RWPE1 (cell line): ENCODE measurements around the gene CLEC17A.
"Not testable (repeated sequence)": the region's sequence is repeated elsewhere in the genome, so short reads cannot be mapped to it uniquely, and the experiment has no call there.

Source experiments
- CTCF ChIA-PET: fragments of 350-600 bp; sonication (Branson Sonifier 250); formaldehyde crosslinking; extraction: SDS; loops from one replicate; lab custom pipeline; 2021; lab: Yijun Ruan, JAX
- POLR2A ChIA-PET: fragments of 400-600 bp; formaldehyde crosslinking; extraction: SDS; loops from one replicate; lab custom pipeline; 2020; ENCODE audit warnings: antibody characterized with exemption; ENCODE audit not compliant: low non-redundant PET; lab: Yijun Ruan, JAX
- DNase-seq: peaks from one replicate; pipeline ENCODE4 v3.0.0; 2012; ENCODE audit warnings: low spot score
- H3K27ac ChIP-seq: fragments of 450-650 bp; 2 replicates; pipeline ENCODE4 v1.5.1; 2017
- TF ChIP-seq, protein P1 (sequence below): fragments of 450-650 bp; conservative IDR thresholded peaks from 2 replicates; pipeline ENCODE4 v1.5.1; 2017; ENCODE audit warnings: low read depth, mild to moderate bottlenecking

CLEC17A gene

DNA sequence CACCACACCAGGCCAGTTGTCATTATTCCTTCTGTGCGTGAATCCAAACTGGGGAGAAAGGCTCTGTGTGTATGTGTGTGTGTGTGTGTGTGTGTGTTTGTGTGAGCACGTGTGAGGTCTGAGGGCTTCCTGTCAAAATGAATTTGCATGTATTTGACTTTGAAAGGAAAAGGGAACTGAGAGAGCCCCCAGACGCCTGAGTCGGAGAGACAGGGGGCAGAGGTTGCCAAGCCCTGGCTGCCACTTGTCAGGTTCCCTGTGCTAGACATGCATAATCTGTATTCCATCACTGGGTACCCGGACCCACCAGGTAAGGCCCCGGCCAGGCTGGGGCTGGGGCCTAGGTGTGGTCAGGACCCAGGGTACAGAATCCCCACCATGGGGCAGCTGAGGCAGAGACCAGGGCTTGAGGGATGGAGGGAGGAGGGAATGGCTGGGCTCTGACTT is at the start of gene CLEC17A:
Gene CLEC17A (plus strand): TSS at position 191 of the 447 bp plus-strand sequence. CDS start 77 bp downstream, at position 268.
- POLR2A ChIA-PET = no interaction called here
- no peak within 1 kb of the TSS for H3K27ac ChIP-seq
- DNase-seq = no peak
- TF ChIP-seq, protein P1, sequence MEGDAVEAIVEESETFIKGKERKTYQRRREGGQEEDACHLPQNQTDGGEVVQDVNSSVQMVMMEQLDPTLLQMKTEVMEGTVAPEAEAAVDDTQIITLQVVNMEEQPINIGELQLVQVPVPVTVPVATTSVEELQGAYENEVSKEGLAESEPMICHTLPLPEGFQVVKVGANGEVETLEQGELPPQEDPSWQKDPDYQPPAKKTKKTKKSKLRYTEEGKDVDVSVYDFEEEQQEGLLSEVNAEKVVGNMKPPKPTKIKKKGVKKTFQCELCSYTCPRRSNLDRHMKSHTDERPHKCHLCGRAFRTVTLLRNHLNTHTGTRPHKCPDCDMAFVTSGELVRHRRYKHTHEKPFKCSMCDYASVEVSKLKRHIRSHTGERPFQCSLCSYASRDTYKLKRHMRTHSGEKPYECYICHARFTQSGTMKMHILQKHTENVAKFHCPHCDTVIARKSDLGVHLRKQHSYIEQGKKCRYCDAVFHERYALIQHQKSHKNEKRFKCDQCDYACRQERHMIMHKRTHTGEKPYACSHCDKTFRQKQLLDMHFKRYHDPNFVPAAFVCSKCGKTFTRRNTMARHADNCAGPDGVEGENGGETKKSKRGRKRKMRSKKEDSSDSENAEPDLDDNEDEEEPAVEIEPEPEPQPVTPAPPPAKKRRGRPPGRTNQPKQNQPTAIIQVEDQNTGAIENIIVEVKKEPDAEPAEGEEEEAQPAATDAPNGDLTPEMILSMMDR = no peak
- CTCF ChIA-PET = no interaction called here

DNA sequence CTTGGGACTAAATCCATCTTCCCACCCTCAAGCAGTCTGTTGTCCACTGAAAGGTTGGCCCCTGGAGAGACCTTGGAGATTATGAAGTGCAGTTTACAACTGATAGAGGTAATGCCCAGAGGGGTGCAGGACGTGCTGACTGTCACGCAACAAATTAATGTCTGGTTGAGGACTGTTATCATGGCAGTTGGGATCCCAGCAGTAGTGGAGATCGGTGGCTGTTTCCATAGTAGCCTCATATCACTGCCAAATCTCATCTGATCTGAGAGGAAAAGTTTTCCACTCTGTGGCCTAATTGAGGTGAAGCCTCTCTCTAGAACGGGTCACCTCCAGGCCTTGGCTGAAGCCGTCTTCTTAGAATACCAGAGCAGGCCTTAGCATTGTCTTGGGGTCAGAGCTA is 49.4 kb upstream of the CLEC17A start:
- peak overlapping the region; percentile 43 for H3K27ac ChIP-seq
- ChIA-PET CTCF (interaction anchor here (0.7 kb wide), 1 partner anchor 27 kb away, joined by 4 read pairs; no protein-coding TSS in a partner anchor), POLR2A (no interaction called here)
- DNase-seq = no peak
- TF ChIP-seq, protein P1 = no peak

- ChIA-PET POLR2A (interaction anchor here (0.6 kb wide), 2 partner anchors 10 to 22 kb away, joined by 3 to 4 read pairs; no protein-coding TSS in a partner anchor), CTCF (interaction anchor here (0.6 to 1.7 kb wide), 3 partner anchors 9 to 31 kb away, joined by 3 to 4 read pairs (median 3); no protein-coding TSS in a partner anchor)
- DNase-seq = peak; percentile 94
- TF ChIP-seq, protein P1 = no peak
- peak overlapping the region; percentile 94 for H3K27ac ChIP-seq
Observed at GRCh38 chr19:14536926-14537692, 45.8 kb upstream of the CLEC17A start.

GRCh38 chr19:14540741-14541525 is 42.0 kb upstream of the CLEC17A start:
- ChIA-PET CTCF (no interaction called here), POLR2A (no interaction called here)
- no peak for DNase-seq
- H3K27ac ChIP-seq = peak overlapping the region; percentile 94
- TF ChIP-seq, protein P1 = no peak

GRCh38 chr19:14541979-14542378 is 40.9 kb upstream of the CLEC17A start:
- CTCF ChIA-PET, POLR2A ChIA-PET, DNase-seq: not testable (repeated sequence)
- peak overlapping the region; percentile 94 for H3K27ac ChIP-seq

GRCh38 chr19:14542711-14543328 is 40.1 kb upstream of the CLEC17A start:
- DNase-seq = peak; percentile 81
- CTCF ChIA-PET = interaction anchor here (1.0 kb wide), 1 partner anchor 9 kb away, joined by 3 read pairs; no protein-coding TSS in a partner anchor
- TF ChIP-seq, protein P1 = no peak
- POLR2A ChIA-PET = interaction anchor here (0.7 to 1.1 kb wide), 2 partner anchors 25 to 114 kb away, joined by 3 to 5 read pairs; partner anchors contain the start of gene DNAJB1
- peak overlapping the region; percentile 94 for H3K27ac ChIP-seq
